Testis (tissue), 3 donors: ENCODE measurements around the gene TRAPPC10. TPM values are rescaled to one million over a fixed set of nuclear protein-coding genes. Genes with fewer than 3 reads are reported as not detected.
"Not testable (repeated sequence)": the region's sequence is repeated elsewhere in the genome, so short reads cannot be mapped to it uniquely, and the experiment has no call there.

ENCODE experiments used
- DNase-seq: peaks from one replicate; pipeline ENCODE4 v3.0.0-alpha.2; 2019
- H3K27ac ChIP-seq, 2 donors: fragments of 200-600 bp; sonication (generic); one replicate each; pipeline ENCODE4 v1.5.1; 2019
- H3K27me3 ChIP-seq: fragments of 200-600 bp; sonication (generic); one replicate; pipeline ENCODE4 v1.5.1; 2019
- H3K36me3 ChIP-seq: fragments of 200-600 bp; sonication (generic); one replicate; pipeline ENCODE4 v1.5.1; 2017; ENCODE audit warnings: low read depth; ENCODE audit errors: missing control alignments
- H3K4me1 ChIP-seq: fragments of 200-600 bp; sonication (generic); one replicate; pipeline ENCODE4 v1.5.1; 2019
- H3K4me3 ChIP-seq, 2 donors: fragments of 200-600 bp; sonication (generic); one replicate each; pipeline ENCODE4 v1.5.1; 2017 to 2019
- H3K9me3 ChIP-seq: fragments of 200-600 bp; sonication (generic); one replicate; pipeline ENCODE4 v1.5.1; 2017
- WGBS, 2 donors: methylation state at CpG; one replicate each; pipeline ENCODE4 v1.1.5; 2018; 5-methylcytosine and 5-hydroxymethylcytosine counted together
- intact Hi-C: fragments of 100-400 bp; cut with DNase I; formaldehyde crosslinking; loops from one replicate; pipeline ENCODE4 v1.15.1; 2023; ENCODE audit warnings: low total_unique reads
- polyA plus RNA-seq: library from polyadenylated mRNA; stranded (reverse); fragments of 350-450 nt; fragmentation: Illumina TruSeq; extraction: RNeasy Lipid Tissue Mini Kit (QIAGEN cat#74804); gene quantifications from one replicate; pipeline ENCODE4 v1.2.3, GENCODE V29; 2014; ENCODE audit warnings: low read depth, low replicate concordance; ENCODE audit not compliant: insufficient read depth
- small RNA-seq, 2 donors: library from RNA; depleted of rRNA; stranded (forward); fragments of <200 nt; gene quantifications; one replicate each; pipeline ENCODE3, GENCODE V24; 2016
- total RNA-seq, 2 donors: library from RNA; depleted of rRNA; stranded (reverse); fragments of >200 nt; gene quantifications; one replicate each; pipeline ENCODE4 v1.2.3, GENCODE V29; 2016

TRAPPC10 gene
- total and polyA plus RNA-seq, 3 donors from 2014 or later, result 46.4 to 69.8 (median 58.0) TPM

DNA sequence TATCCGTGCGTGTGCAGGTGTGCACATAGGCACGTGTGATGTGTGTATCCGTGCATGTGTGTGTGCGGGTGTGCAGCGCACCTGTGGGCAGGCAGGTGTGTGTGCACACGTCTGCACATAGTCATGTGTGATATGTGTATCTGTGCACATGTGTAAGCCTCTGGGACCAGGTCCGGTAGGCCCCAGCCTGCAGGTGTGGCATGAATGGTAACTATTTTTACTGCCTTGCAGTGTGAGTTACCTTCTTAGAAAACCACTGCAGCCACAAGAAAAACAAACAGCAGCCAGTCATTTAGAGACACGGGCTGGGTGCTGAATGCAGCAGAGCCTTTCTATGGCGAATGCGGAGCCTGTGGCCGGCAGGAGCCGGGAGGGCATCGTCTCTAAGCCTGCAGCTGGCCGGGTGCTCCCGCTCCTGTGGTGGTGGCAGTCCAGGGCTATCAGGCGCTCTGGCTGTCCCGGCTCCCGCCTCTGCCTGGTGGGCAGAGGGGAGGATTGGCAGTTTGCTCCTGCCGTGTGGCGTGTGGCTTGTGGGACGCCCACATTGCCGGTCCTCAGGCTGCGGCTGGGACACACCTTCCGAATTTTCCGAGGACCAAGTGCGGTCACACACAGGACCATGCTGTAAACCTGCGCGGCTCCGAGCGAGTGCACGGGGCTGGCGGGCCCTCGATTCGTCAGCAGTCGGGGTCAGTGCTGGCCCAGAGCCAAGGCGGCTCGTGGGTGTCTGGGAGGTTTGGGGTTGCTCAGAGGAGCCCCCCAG lies 143.3 kb downstream of the TRAPPC10 start:
- H3K36me3 ChIP-seq, H3K4me3 ChIP-seq, H3K27me3 ChIP-seq, H3K27ac ChIP-seq, H3K4me1 ChIP-seq, H3K9me3 ChIP-seq, intact Hi-C loops, DNase-seq: not testable (repeated sequence)
- WGBS, 2 donors, result no CpG with 5 or more reads among the region's 38 CpGs

DNA sequence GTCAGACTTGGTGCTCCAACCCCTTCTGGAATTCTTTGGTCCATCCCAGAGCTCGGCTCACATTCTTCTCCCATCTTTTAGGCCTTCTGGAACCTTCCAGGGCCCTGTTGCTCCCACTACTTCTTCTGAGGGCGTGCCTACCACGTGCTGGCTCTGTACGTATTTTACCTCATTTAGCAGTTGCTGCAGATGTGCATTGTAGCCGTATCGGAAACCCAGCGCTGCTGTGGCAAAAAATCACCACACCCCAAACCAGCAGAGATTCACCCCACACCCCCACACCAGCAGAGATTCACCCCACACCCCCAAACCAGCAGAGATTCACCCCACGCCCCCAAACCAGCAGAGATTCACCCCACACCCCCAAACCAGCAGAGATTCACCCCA lies 143.9 kb downstream of the TRAPPC10 start:
- H3K36me3 ChIP-seq, H3K27ac ChIP-seq, intact Hi-C loops, H3K9me3 ChIP-seq, H3K27me3 ChIP-seq, DNase-seq, H3K4me3 ChIP-seq, H3K4me1 ChIP-seq: not testable (repeated sequence)
- no CpG with 5 or more reads among the region's 8 CpGs for WGBS, 2 donors

Small RNA genes within 50 kb of the gene (small RNA-seq; reads per million reads assigned to genes)
- 0 reads per million in 2 donors for gene RNU6-1150P

Other genes with a start within 250 kb of the TRAPPC10 start
- 10 to 100 TPM; 23.9 to 31.0 TPM for gene CSTB, start 236.0 kb upstream of the TRAPPC10 start, total RNA-seq
- gene CSTB, start 236.0 kb upstream of the TRAPPC10 start, polyA plus RNA-seq, result 49.5 TPM
- 10 to 100 TPM; 33.6 to 40.2 TPM for gene RRP1, start 222.7 kb upstream of the TRAPPC10 start, total RNA-seq
- 21.1 TPM for gene RRP1, start 222.7 kb upstream of the TRAPPC10 start, polyA plus RNA-seq
- 10 to 100 TPM; 64.5 to 77.5 TPM for gene AGPAT3, start 147.1 kb upstream of the TRAPPC10 start, total RNA-seq
- gene AGPAT3, start 147.1 kb upstream of the TRAPPC10 start, polyA plus RNA-seq, result 69.8 TPM
- 10 to 100 TPM in 1 of 2 donors, 1 to 10 TPM in 1; 7.8 to 23.7 TPM for gene PWP2, start 95.1 kb downstream of the TRAPPC10 start, total RNA-seq
- 10.8 TPM for gene PWP2, start 95.1 kb downstream of the TRAPPC10 start, polyA plus RNA-seq
- 10 to 100 TPM; 20.1 to 78.3 TPM for gene GATD3, start 121.4 kb downstream of the TRAPPC10 start, total RNA-seq
- gene GATD3, start 121.4 kb downstream of the TRAPPC10 start, polyA plus RNA-seq, result 19.0 TPM
- 1 to 10 TPM; 2.4 to 4.1 TPM for gene ICOSLG, start 228.6 kb downstream of the TRAPPC10 start, total RNA-seq
- 2.0 TPM for gene ICOSLG, start 228.6 kb downstream of the TRAPPC10 start, polyA plus RNA-seq
- under 1 TPM; 0.71 to 0.87 TPM for gene DNMT3L, start 249.6 kb downstream of the TRAPPC10 start, total RNA-seq
- 0.24 TPM for gene DNMT3L, start 249.6 kb downstream of the TRAPPC10 start, polyA plus RNA-seq